ENCODE results near the gene ATXN7L1.

DNA sequence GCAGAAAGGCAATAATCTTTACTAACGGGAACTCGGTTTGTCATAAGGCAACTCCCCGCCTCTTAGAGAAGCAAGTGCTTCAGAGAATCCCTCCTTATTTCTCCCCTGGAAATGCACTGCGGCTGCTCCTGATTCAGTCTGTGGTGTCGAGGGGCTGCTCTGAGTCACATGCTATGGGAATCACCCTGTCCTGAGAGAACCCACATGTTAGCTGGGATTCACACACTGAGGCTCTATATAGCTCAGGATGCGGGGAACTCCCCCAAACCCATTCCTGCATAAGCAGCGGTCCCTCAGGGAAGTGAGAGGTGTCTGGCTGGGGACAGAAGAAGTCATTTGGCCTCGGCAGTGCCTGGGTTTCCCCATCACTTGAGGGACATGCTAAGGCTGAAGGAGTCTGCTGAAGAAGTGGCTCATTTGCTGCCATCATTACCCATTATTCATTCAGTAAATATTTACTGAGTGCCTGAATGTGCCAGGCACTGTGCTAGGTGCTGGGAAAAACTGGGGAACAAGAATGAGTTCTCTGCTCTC, 87.5 kb downstream of the ATXN7L1 start:
- TF ChIP-seq, protein P1, sequence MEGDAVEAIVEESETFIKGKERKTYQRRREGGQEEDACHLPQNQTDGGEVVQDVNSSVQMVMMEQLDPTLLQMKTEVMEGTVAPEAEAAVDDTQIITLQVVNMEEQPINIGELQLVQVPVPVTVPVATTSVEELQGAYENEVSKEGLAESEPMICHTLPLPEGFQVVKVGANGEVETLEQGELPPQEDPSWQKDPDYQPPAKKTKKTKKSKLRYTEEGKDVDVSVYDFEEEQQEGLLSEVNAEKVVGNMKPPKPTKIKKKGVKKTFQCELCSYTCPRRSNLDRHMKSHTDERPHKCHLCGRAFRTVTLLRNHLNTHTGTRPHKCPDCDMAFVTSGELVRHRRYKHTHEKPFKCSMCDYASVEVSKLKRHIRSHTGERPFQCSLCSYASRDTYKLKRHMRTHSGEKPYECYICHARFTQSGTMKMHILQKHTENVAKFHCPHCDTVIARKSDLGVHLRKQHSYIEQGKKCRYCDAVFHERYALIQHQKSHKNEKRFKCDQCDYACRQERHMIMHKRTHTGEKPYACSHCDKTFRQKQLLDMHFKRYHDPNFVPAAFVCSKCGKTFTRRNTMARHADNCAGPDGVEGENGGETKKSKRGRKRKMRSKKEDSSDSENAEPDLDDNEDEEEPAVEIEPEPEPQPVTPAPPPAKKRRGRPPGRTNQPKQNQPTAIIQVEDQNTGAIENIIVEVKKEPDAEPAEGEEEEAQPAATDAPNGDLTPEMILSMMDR (IDR thresholded peaks at IDR 0.05; ENCODE audit: low read length): no peak
- TF ChIP-seq EZH2 (optimal IDR thresholded peaks at IDR 0.05; ENCODE audit: low read depth, low read length): no peak

All from MM.1S (cell line).